ENCODE results near the gene NPFFR1.
"Not testable (repeated sequence)": the region's sequence is repeated elsewhere in the genome, so short reads cannot be mapped to it uniquely, and the experiment has no call there.

The NPFFR1 gene

DNA sequence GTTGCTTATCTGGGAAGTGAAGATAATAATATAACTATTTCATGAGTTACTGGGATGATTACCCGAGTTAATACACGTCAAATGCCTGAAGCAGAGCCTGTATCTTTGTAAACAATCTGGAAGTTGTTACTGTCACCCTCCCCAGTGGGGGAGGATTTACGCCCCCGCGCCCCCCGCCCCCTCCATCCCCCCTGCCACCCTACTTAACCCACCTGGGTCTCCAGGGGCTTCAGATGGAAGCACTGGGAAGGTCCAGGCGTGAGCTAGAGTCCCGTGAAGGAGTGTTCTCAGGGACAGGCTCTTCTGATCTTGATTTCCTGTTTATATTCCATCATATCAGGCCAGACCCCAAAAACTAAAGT is 49.9 kb downstream of the NPFFR1 start:
- Histone ChIP-seq H3K27ac (peak overlapping the region in 18 of 21 experiments; percentile 26 to 93 (median 85)), H3K4me3 (peak overlapping the region; percentile 65 to 97 (median 87))

GRCh38 chr10:70233109-70233938 is 50.5 kb downstream of the NPFFR1 start, which contains the start of gene PPA1:
Gene PPA1, minus strand, starts transcription at chr10:70233429. Its CDS starts 102 bp downstream, at chr10:70233327.
- H3K27ac ChIP-seq: peak within 1 kb of the TSS; percentile 68 to 95 (median 87)
- H3K4me3 ChIP-seq: peak within 1 kb of the TSS; percentile 65 to 97 (median 87)

- Histone ChIP-seq H3K4me3 (peak overlapping the region; percentile 65 to 97 (median 87)), H3K27ac (peak overlapping the region; percentile 68 to 95 (median 87))
Observed at GRCh38 chr10:70232859-70233108, 51.0 kb downstream of the NPFFR1 start.

GRCh38 chr10:70232155-70232858 is 51.5 kb downstream of the NPFFR1 start:
- peak overlapping the region; percentile 68 to 95 (median 87) for H3K27ac ChIP-seq
- peak overlapping the region; percentile 65 to 97 (median 87) for H3K4me3 ChIP-seq

DNA sequence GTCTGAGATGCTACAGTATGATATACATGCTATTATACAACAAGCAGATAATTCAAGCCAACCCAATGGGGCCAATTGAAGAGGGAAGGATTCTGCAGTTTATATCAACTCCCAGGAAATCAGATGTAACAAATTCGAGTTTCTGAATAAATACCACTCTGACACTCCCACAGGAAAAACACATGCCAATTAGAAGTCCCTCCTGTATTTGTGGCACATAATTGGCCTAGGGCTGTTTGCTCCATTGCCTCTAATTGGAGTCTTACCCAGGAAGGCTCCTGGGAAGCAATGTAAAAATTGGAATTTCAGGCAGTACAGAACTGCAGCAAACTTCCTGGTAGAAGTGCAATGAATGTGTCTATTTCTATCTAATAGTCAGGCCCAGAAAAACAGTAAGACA is 55.3 kb downstream of the NPFFR1 start:
- Histone ChIP-seq H3K27ac (peak overlapping the region in 1 of 21 experiments; percentile 4), H3K4me3 (no peak overlapping the region)

DNA sequence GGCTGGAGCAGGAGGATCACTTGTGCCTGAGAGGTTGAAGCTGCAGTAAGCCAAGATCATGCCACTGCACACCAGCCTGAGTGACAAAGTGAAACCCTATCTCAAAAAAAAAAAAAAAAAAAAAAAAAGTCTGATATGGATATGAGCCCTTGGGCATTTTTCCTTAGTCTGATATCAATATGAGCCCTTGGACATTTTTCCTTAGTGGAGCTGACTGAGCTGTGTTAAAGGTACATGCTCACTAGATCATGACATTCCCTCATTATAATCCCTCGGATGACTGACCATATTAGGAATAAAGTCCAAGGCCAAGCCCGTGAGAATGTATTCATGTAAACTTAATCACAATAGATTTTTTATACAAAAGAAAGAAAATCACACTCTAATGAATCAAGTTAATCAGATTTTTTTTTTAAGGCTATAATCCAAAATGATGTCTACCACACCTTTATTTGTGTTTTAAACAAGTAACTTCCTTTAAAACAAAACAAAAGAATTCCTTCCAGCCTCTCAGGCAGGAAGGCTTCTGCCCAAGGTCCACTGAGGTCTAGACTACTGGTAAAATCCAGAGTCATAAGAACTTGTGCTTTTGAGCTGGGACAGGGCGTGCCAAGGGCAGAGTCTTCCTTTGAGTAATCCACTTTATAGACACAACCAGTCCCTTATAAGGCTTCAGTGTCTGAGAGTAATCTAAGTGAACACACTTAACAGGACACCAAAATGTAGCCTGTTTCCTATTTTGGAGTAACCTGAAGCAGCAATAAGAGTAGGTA is 56.1 kb downstream of the NPFFR1 start:
- H3K27ac ChIP-seq: peak overlapping the region in 1 of 21 experiments; percentile 4
- no peak overlapping the region for H3K4me3 ChIP-seq

GRCh38 chr10:70223728-70224127 is 60.1 kb downstream of the NPFFR1 start:
- H3K4me3 ChIP-seq: no peak overlapping the region
- H3K27ac ChIP-seq: no peak overlapping the region

GRCh38 chr10:70222811-70223447 is 60.9 kb downstream of the NPFFR1 start:
- not testable (repeated sequence) for H3K27ac ChIP-seq, H3K4me3 ChIP-seq

GRCh38 chr10:70222340-70222794 is 61.4 kb downstream of the NPFFR1 start:
- H3K27ac ChIP-seq: peak overlapping the region in 2 of 21 experiments; percentile 11 to 47
- no peak overlapping the region for H3K4me3 ChIP-seq

DNA sequence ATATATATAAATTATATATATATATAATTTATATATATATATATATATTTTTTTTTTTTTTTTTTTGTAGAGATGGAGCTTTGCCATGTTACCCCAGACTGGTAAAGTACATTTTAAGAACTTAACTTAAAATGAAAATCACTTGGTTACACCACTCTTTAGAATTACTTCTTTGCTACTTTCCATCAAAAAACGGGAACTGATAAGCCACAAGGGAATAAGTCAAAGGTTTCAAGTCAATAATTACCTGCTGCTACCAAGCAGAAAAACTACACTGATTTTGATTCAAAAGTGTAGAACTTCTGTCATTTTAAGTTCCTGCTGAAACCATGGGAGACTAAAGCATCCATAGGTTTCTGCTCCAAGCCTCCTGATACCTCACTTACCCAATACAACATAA is 62.8 kb downstream of the NPFFR1 start:
- no peak overlapping the region for H3K4me3 ChIP-seq
- peak overlapping the region in 6 of 21 experiments; percentile 12 to 47 (median 33) for H3K27ac ChIP-seq

GRCh38 chr10:70212879-70213278 is 70.9 kb downstream of the NPFFR1 start:
- Histone ChIP-seq H3K27ac (no peak overlapping the region), H3K4me3 (no peak overlapping the region)

DNA sequence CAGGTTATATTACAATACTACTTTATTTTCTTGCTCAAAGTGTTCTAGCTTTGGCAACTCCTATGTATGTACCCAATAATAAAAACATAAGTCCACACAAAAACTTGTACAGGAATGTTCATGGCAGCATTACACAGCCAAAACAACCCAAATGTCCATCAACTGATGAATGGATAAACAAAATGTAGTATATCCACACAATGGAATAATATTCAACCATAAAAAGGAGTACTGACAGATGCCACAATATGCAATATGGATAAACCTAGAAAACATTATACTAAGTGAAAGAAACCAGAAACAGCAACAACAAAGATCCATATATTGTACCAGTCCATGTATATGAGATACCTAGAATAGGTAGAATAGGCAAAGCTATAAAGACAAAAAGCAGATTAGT is 71.5 kb downstream of the NPFFR1 start:
- Histone ChIP-seq H3K4me3 (no peak overlapping the region), H3K27ac (no peak overlapping the region)

GRCh38 chr10:70206762-70207161 is 77.0 kb downstream of the NPFFR1 start:
- Histone ChIP-seq H3K27ac (no peak overlapping the region), H3K4me3 (no peak overlapping the region)

- no peak overlapping the region for H3K4me3 ChIP-seq
- no peak overlapping the region for H3K27ac ChIP-seq
Observed at GRCh38 chr10:70201105-70201504, 82.7 kb downstream of the NPFFR1 start.

GRCh38 chr10:70198696-70199466 is 84.9 kb downstream of the NPFFR1 start:
- no peak overlapping the region for H3K27ac ChIP-seq
- H3K4me3 ChIP-seq: no peak overlapping the region

Measured in skin epidermis (tissue), 12 donors.